PFSK-1 (cell line): ENCODE measurements around the gene JPH2.

Source experiments
- POLR2AphosphoS5 ChIP-seq: IDR thresholded peaks from 2 replicates; pipeline ENCODE4 v1.6.1; 2012; ENCODE audit warnings: low read depth, mild to moderate bottlenecking, control low read depth, low read length, moderate library complexity
- SIN3A ChIP-seq: IDR thresholded peaks from 2 replicates; pipeline ENCODE4 v1.6.1; 2012; ENCODE audit warnings: mild to moderate bottlenecking, low read length, moderate library complexity, borderline replicate concordance; ENCODE audit not compliant: insufficient read depth
- TAF1 ChIP-seq: IDR thresholded peaks from 2 replicates; pipeline ENCODE4 v1.6.1; 2012; ENCODE audit warnings: low read length, control low read depth, borderline replicate concordance; ENCODE audit not compliant: insufficient read depth
- TF ChIP-seq, protein P1 (sequence below), 2 experiments: IDR thresholded peaks; 2 replicates each; pipeline versions ENCODE4 v1.6.1 to v1.8.0; 2011 to 2012; ENCODE audit warnings: low read depth in 2 of 2, low read length in 2 of 2, control low read depth in 1 of 2, inconsistent platforms in 1 of 2, mild to moderate bottlenecking in 1 of 2, moderate library complexity in 1 of 2; ENCODE audit not compliant: insufficient read depth in 1 of 2

DNA sequence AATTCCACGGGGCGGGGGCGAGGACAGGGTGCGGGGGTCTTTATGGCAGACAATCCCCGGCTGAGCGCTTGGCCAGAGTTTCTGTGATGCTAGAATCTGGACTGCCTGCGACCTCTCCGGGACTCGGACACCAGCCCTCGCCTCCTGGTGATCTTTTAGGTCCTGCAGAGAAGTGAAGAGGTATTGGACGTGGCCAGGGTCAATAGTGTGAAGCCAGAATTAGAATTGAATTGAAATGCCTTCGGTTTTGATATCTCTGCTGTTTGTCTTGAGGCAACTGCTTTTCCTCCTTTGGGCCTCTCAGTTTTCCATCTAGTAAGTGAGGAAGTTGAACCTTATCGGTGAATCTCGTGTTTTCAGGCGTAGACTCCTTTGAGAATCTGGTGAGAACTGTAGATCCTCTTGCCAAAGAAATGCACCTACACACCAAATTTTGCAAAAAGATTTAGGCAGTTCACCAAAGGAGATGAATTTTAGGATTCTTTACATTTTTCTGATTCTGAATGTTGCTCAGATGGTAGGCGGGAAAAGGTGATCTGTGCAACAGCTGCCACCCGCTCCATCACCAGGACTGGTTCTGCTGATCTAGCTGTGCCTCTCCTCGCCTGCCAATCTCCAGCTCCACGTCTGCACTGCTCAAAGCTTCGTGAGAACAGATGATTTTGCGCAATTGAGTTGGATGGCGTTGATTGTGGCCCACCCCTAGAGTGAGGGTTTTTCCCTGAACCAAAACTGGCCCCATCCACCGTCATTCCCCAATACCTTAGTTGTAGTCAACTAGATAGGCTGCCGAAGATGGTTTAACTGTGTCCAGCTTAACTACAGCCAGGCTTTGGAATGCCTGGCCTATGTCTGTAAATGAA lies 24.4 kb upstream of the JPH2 start:
- TF ChIP-seq POLR2AphosphoS5 (no peak), TAF1 (no peak), SIN3A (no peak)
- TF ChIP-seq, protein P1, sequence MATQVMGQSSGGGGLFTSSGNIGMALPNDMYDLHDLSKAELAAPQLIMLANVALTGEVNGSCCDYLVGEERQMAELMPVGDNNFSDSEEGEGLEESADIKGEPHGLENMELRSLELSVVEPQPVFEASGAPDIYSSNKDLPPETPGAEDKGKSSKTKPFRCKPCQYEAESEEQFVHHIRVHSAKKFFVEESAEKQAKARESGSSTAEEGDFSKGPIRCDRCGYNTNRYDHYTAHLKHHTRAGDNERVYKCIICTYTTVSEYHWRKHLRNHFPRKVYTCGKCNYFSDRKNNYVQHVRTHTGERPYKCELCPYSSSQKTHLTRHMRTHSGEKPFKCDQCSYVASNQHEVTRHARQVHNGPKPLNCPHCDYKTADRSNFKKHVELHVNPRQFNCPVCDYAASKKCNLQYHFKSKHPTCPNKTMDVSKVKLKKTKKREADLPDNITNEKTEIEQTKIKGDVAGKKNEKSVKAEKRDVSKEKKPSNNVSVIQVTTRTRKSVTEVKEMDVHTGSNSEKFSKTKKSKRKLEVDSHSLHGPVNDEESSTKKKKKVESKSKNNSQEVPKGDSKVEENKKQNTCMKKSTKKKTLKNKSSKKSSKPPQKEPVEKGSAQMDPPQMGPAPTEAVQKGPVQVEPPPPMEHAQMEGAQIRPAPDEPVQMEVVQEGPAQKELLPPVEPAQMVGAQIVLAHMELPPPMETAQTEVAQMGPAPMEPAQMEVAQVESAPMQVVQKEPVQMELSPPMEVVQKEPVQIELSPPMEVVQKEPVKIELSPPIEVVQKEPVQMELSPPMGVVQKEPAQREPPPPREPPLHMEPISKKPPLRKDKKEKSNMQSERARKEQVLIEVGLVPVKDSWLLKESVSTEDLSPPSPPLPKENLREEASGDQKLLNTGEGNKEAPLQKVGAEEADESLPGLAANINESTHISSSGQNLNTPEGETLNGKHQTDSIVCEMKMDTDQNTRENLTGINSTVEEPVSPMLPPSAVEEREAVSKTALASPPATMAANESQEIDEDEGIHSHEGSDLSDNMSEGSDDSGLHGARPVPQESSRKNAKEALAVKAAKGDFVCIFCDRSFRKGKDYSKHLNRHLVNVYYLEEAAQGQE (IDR thresholded peaks at IDR 0.05; ENCODE audit: insufficient read depth in 1 of 2, low read depth in 2 of 2, low read length in 2 of 2) = no peak
